H1 (cell line): ENCODE measurements around the gene BAZ2B. TPM values are rescaled to one million over a fixed set of nuclear protein-coding genes. Genes with fewer than 3 reads are reported as not detected.

Experiments used
- CTCF ChIA-PET: fragments of 300-600 bp; sonication (Branson Sonifier 250); formaldehyde crosslinking; loops from one replicate; lab custom pipeline; 2021; ENCODE audit not compliant: partially characterized antibody; lab: Charles Lee
- POLR2A ChIA-PET: fragments of 300-600 bp; sonication (Branson Sonifier 250); formaldehyde crosslinking; loops from one replicate; lab custom pipeline; 2021; ENCODE audit warnings: inconsistent platforms; ENCODE audit not compliant: partially characterized antibody; lab: Charles Lee
- DNase-seq, 2 experiments: peaks; one replicate each; pipeline versions ENCODE4 v3.0.0 to v3.0.0-alpha.2; 2010 to 2022; ENCODE audit warnings: low spot score in 2 of 2, low read depth in 1 of 2, mixed read lengths in 1 of 2
- FAIRE-seq: peaks from 2 replicates; lab custom pipeline; 2011; peaks lifted over from hg19 to GRCh38; lab: Jason Lieb, UNC
- H2AFZ ChIP-seq: 2 replicates; pipeline ENCODE4 v1.8.1; 2012; ENCODE audit warnings: low read length, inconsistent platforms
- H2AK5ac ChIP-seq: 2 replicates; pipeline ENCODE4 v1.6.1; 2013; ENCODE audit warnings: low read depth, low read length
- H2BK120ac ChIP-seq: replicated peaks from 2 replicates; pipeline ENCODE3; 2013; ENCODE audit warnings: low read depth, low read length, inconsistent platforms
- H2BK12ac ChIP-seq: 2 replicates; pipeline ENCODE4 v1.6.1; 2013; ENCODE audit warnings: low read depth, low read length
- H2BK15ac ChIP-seq: 2 replicates; pipeline ENCODE4 v1.6.1; 2013; ENCODE audit warnings: low read length
- H2BK20ac ChIP-seq: 2 replicates; pipeline ENCODE4 v1.6.1; 2013; ENCODE audit warnings: low read length
- H2BK5ac ChIP-seq: 2 replicates; pipeline ENCODE4 v1.6.1; 2013; ENCODE audit warnings: low read depth, low read length
- H3K14ac ChIP-seq: 2 replicates; pipeline ENCODE4 v1.6.1; 2013; ENCODE audit warnings: inconsistent platforms; ENCODE audit not compliant: insufficient read length
- H3K18ac ChIP-seq: 2 replicates; pipeline ENCODE4 v1.6.1; 2013; ENCODE audit warnings: low read length; ENCODE audit errors: extremely low read depth
- H3K23ac ChIP-seq: 2 replicates; pipeline ENCODE4 v1.6.1; 2013; ENCODE audit warnings: inconsistent platforms; ENCODE audit not compliant: insufficient read length
- H3K23me2 ChIP-seq: 2 replicates; pipeline ENCODE4 v1.6.1; 2013; ENCODE audit warnings: low read depth, low read length
- H3K27ac ChIP-seq: 2 replicates; pipeline ENCODE4 v1.6.1; 2011; ENCODE audit warnings: low read depth, low read length, inconsistent platforms
- H3K27me3 ChIP-seq, 4 experiments: replicated peaks in 1 of 4; 1 replicate in 1 of 4; 2 replicates in 3 of 4; pipeline versions ENCODE4 v1.6.1 to v1.8.1; 2011 to 2013; ENCODE audit warnings: low read length in 3 of 4, mild to moderate bottlenecking in 3 of 4, inconsistent platforms in 2 of 4, mixed read lengths in 2 of 4, moderate library complexity in 1 of 4; ENCODE audit not compliant: control insufficient read depth in 3 of 4, insufficient read depth in 3 of 4; ENCODE audit errors: extremely low read depth in 1 of 4
- H3K36me3 ChIP-seq, 4 experiments: 2 replicates each; pipeline versions ENCODE4 v1.6.1 to v1.8.1; 2011 to 2013; ENCODE audit warnings: mild to moderate bottlenecking in 4 of 4, low read length in 3 of 4, moderate library complexity in 2 of 4, control low read depth in 1 of 4, inconsistent platforms in 1 of 4; ENCODE audit not compliant: insufficient read depth in 4 of 4, control insufficient read depth in 2 of 4
- H3K4ac ChIP-seq: replicated peaks from 2 replicates; pipeline ENCODE3; 2013; ENCODE audit warnings: low read length, low read depth, mixed read lengths, inconsistent platforms; ENCODE audit not compliant: insufficient read length
- H3K4me1 ChIP-seq, 4 experiments: replicated peaks in 1 of 4; 1 replicate in 1 of 4; 2 replicates in 3 of 4; pipeline versions ENCODE4 v1.6.1 to v1.8.1; 2011 to 2013; ENCODE audit warnings: low read length in 3 of 4, inconsistent platforms in 2 of 4, mixed read lengths in 1 of 4; ENCODE audit not compliant: insufficient read depth in 4 of 4, control insufficient read depth in 3 of 4
- H3K4me2 ChIP-seq, 2 experiments: 2 replicates each; pipeline versions ENCODE4 v1.6.1 to v1.8.1; 2011 to 2013; ENCODE audit warnings: low read depth in 2 of 2, low read length in 2 of 2, control low read depth in 1 of 2, inconsistent platforms in 1 of 2, mild to moderate bottlenecking in 1 of 2; ENCODE audit not compliant: insufficient read depth in 1 of 2
- H3K4me3 ChIP-seq, 4 experiments: fragments of 200-600, 300-600 bp in 1 of 4; sonication (generic), shearing (Covaris generic), sonication (Bioruptor Twin) in 1 of 4; 2 replicates each; pipeline versions ENCODE4 v1.5.1 to v1.8.1; 2011 to 2016; ENCODE audit warnings: low read length in 4 of 4, low read depth in 3 of 4, control low read depth in 2 of 4, inconsistent platforms in 2 of 4, mild to moderate bottlenecking in 2 of 4, mixed read lengths in 1 of 4, moderate library complexity in 1 of 4; ENCODE audit not compliant: insufficient read depth in 2 of 4; ENCODE audit errors: extremely low read depth in 1 of 4
- H3K56ac ChIP-seq: replicated peaks from 2 replicates; pipeline ENCODE3; 2013; ENCODE audit warnings: low read depth, mild to moderate bottlenecking, mixed read lengths, low read length, inconsistent platforms; ENCODE audit not compliant: insufficient read length
- H3K79me1 ChIP-seq: 2 replicates; pipeline ENCODE4 v1.6.1; 2013; ENCODE audit warnings: low read depth, low read length, control low read depth
- H3K79me2 ChIP-seq, 2 experiments: 2 replicates each; pipeline versions ENCODE4 v1.6.1 to v1.8.1; 2012 to 2013; ENCODE audit warnings: low read length in 2 of 2, mild to moderate bottlenecking in 2 of 2, inconsistent platforms in 1 of 2; ENCODE audit not compliant: insufficient read depth in 2 of 2, control insufficient read depth in 1 of 2
- H3K9ac ChIP-seq, 4 experiments: replicated peaks in 1 of 4; 1 replicate in 1 of 4; 2 replicates in 3 of 4; pipeline versions ENCODE4 v1.6.1 to v1.8.1; 2011 to 2013; ENCODE audit warnings: low read depth in 3 of 4, low read length in 3 of 4, control low read depth in 2 of 4, mild to moderate bottlenecking in 2 of 4, moderate library complexity in 2 of 4, inconsistent platforms in 1 of 4; ENCODE audit errors: extremely low read depth in 1 of 4
- H3K9me3 ChIP-seq, 2 experiments: 2 replicates each; pipeline versions ENCODE4 v1.6.1 to v1.8.1; 2012 to 2013; ENCODE audit warnings: mild to moderate bottlenecking in 2 of 2, moderate library complexity in 2 of 2, control low read depth in 1 of 2, inconsistent platforms in 1 of 2, low read depth in 1 of 2, low read length in 1 of 2, mixed read lengths in 1 of 2; ENCODE audit not compliant: insufficient read depth in 2 of 2
- H4K20me1 ChIP-seq, 2 experiments: replicated peaks in 1 of 2; 2 replicates each; pipeline versions ENCODE3 to v1.8.1; 2011 to 2013; ENCODE audit warnings: inconsistent platforms in 2 of 2, low read length in 2 of 2, mild to moderate bottlenecking in 1 of 2; ENCODE audit not compliant: insufficient read depth in 2 of 2, control insufficient read depth in 1 of 2
- H4K5ac ChIP-seq: 2 replicates; pipeline ENCODE4 v1.6.1; 2013; ENCODE audit warnings: low read length, low read depth, mixed read lengths, inconsistent platforms; ENCODE audit not compliant: insufficient read length
- H4K8ac ChIP-seq: 2 replicates; pipeline ENCODE4 v1.8.0; 2013; ENCODE audit warnings: mild to moderate bottlenecking, moderate library complexity, low read length, inconsistent platforms; ENCODE audit not compliant: insufficient read depth; ENCODE audit errors: extremely low read depth
- H4K91ac ChIP-seq: replicated peaks from 2 replicates; pipeline ENCODE3; 2013; ENCODE audit warnings: low read length, mixed read lengths, inconsistent platforms; ENCODE audit not compliant: insufficient read length
- PHF8 ChIP-seq: fragments of 200-600 bp; sonication (generic); conservative IDR thresholded peaks from 2 replicates; pipeline ENCODE4 v1.7.1; 2012; ENCODE audit warnings: low read depth, mild to moderate bottlenecking, inconsistent platforms, low read length, moderate library complexity
- WGBS, 2 experiments: shearing (Covaris generic) in 1 of 2; methylation state at CpG; one replicate each; pipeline versions ENCODE4 v1.1.6 to v1.1.7; 2013 to 2015; ENCODE audit warnings: low lambda C conversion rate in 2 of 2, mixed read lengths in 2 of 2, inconsistent platforms in 1 of 2, low coverage in 1 of 2, missing lambda C conversion rate in 1 of 2; ENCODE audit not compliant: insufficient replicate concordance in 2 of 2, insufficient coverage in 1 of 2, insufficient read length in 1 of 2; ENCODE audit errors: extremely low coverage in 1 of 2, missing lambda C conversion rate in 1 of 2; 5-methylcytosine and 5-hydroxymethylcytosine counted together
- polyA plus RNA-seq, 7 experiments: library from polyadenylated mRNA; depleted of rRNA in 3 of 7; stranded (reverse) in 5 of 7; unstranded in 2 of 7; fragments of >200 nt in 5 of 7; fragments of 200-250 nt in 2 of 7; gene quantifications; 1 replicate in 5 of 7; 2 replicates in 1 of 7; 4 replicates in 1 of 7; pipeline versions ENCODE4 v1.2.1 to v1.2.3, GENCODE V29; 2011 to 2013; ENCODE audit warnings: missing spikeins in 2 of 7, mixed read lengths in 2 of 7
- total RNA-seq: library from RNA; stranded (reverse); fragmentation: NEBNext Ultra II Directional; extraction: Animal tissue kit (Norgen Biotek cat#: 25700); gene quantifications from 2 replicates; pipeline ENCODE4 v1.2.1, GENCODE V29; 2021

Gene BAZ2B
- total and polyA plus RNA-seq, 2 of the 8 experiments (the other 6 are each of a cell fraction or from before 2014, with no cell fraction given) = 15.2 to 46.3 TPM

DNA sequence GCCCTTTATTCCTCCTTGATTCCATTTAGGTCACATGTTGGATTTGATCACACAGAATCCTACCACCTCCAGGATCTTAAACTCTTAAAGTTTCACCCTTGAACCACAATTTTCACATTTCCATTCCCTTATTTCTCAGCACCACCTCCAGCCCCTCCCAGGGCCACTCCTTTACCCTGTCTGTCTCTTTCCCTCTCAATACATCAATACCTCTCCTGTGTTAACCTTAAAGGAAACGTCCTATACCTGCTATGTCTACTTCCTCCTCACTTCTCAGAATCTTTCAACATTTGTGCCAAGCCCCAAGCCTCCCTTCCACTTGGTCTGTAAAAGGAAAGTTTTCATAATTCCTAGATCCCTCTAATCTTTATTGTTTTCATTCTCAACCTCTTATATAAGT is 158.8 kb downstream of the BAZ2B start:
- ChIA-PET CTCF (no interaction called here), POLR2A (interaction anchor here (0.7 kb wide), 1 partner anchor 100 kb away, joined by 3 read pairs; no protein-coding TSS in a partner anchor)
- H3K9ac ChIP-seq = no peak overlapping the region
- H3K79me1 ChIP-seq = no peaks in the 10 kb centered on the region
- H3K56ac ChIP-seq = no peak overlapping the region
- H3K18ac ChIP-seq = no peak overlapping the region
- no peak overlapping the region for H4K8ac ChIP-seq
- no peak for DNase-seq
- H3K23me2 ChIP-seq = no peaks in the 10 kb centered on the region
- no peak overlapping the region for H3K4me2 ChIP-seq
- no peak overlapping the region for H3K14ac ChIP-seq
- H3K36me3 ChIP-seq = no peaks in the 10 kb centered on the region
- no peak overlapping the region for H2BK120ac ChIP-seq
- no peak for TF ChIP-seq PHF8
- H3K4ac ChIP-seq = no peak overlapping the region
- no peak overlapping the region for H2BK12ac ChIP-seq
- no peak overlapping the region for H2BK15ac ChIP-seq
- no peak overlapping the region for H2AFZ ChIP-seq
- no peaks in the 10 kb centered on the region for H3K79me2 ChIP-seq
- no peak overlapping the region for H4K5ac ChIP-seq
- peaks cover 0 to 3% of the 10 kb centered on the region in 2 experiments for H4K20me1 ChIP-seq
- H3K23ac ChIP-seq = no peak overlapping the region
- no peaks in the 10 kb centered on the region for H3K27me3 ChIP-seq
- H3K4me1 ChIP-seq = no peaks in the 10 kb centered on the region
- no peak for FAIRE-seq
- H2BK5ac ChIP-seq = no peak overlapping the region
- no peak overlapping the region for H2AK5ac ChIP-seq
- WGBS, 2 experiments = 74% methylated on average over 1 of the region's 1 CpG; no CpG with 5 or more reads in 1 of the 2 experiments
- H3K4me3 ChIP-seq = no peak overlapping the region
- no peak overlapping the region for H4K91ac ChIP-seq
- no peak overlapping the region for H3K27ac ChIP-seq
- no peaks in the 10 kb centered on the region for H3K9me3 ChIP-seq
- no peak overlapping the region for H2BK20ac ChIP-seq
